HCT116 (cell line): ENCODE data around the gene CEBPA. TPM values are rescaled to one million over a fixed set of nuclear protein-coding genes. Genes with fewer than 3 reads are reported as not detected.
"Not testable (repeated sequence)": the region's sequence is repeated elsewhere in the genome, so short reads cannot be mapped to it uniquely, and the experiment has no call there.

Experiments
- ATAC-seq: fragments of 200-7000 bp; cut with Tn5 transposase; 2 replicates; pipeline ENCODE4 v1.9.1; 2020; ENCODE audit warnings: mild to moderate bottlenecking, moderate library complexity
- BruUV-seq: library from RNA; stranded (reverse); fragments of 400-500 nt; replicated peaks from 2 replicates; lab custom pipeline; 2021; lab: Mats Ljungman, UMichigan
- CTCF ChIA-PET: fragments of 300-600 bp; sonication (Branson Sonifier 250); formaldehyde crosslinking; loops from one replicate; lab custom pipeline; 2021; ENCODE audit warnings: antibody characterized with exemption; lab: Charles Lee
- POLR2A ChIA-PET: fragments of 300-600, 350-600 bp; sonication (Branson Sonifier 250); formaldehyde crosslinking; loops from one replicate; lab custom pipeline; 2021; ENCODE audit warnings: antibody characterized with exemption; lab: Charles Lee
- RAD21 ChIA-PET, 2 experiments: fragments of 300-600 bp; sonication (Branson Sonifier 250); formaldehyde crosslinking; loops; one replicate each; lab custom pipeline; 2023; ENCODE audit warnings: low total read pairs in 2 of 2; ENCODE audit not compliant: uncharacterized antibody in 2 of 2, unreplicated experiment in 2 of 2, low non-redundant PET in 1 of 2; lab: Charles Lee
- DNase-seq: peaks from one replicate; pipeline ENCODE4 v3.0.0-alpha.2; 2010; ENCODE audit warnings: low read depth, low spot score
- H2AFZ ChIP-seq: fragments of 200-600 bp; shearing (Covaris generic), sonication (generic); 2 replicates; pipeline ENCODE4 v1.6.1; 2017; ENCODE audit warnings: low read depth, mixed run types, mixed read lengths, antibody characterized with exemption, low read length; ENCODE audit not compliant: poor library complexity, severe bottlenecking
- H3K27ac ChIP-seq: 2 replicates; pipeline ENCODE4 v1.5.1; 2012; ENCODE audit warnings: low read depth, low read length
- H3K27me3 ChIP-seq: fragments of 200-600 bp; sonication (generic); 2 replicates; pipeline ENCODE4 v1.6.1; 2016; ENCODE audit warnings: mixed run types, low read length, mixed read lengths; ENCODE audit not compliant: insufficient read depth
- H3K36me3 ChIP-seq, 2 experiments: fragments of 200-500 bp in 1 of 2; fragments of 200-600 bp in 1 of 2; sonication (Bioruptor generic) in 1 of 2; sonication (generic) in 1 of 2; 2 replicates each; pipeline versions ENCODE4 v1.5.1 to v1.6.1; 2014 to 2016; ENCODE audit warnings: low read length in 2 of 2, inconsistent platforms in 1 of 2, mixed read lengths in 1 of 2, mixed run types in 1 of 2; ENCODE audit not compliant: insufficient read depth in 2 of 2, control insufficient read depth in 1 of 2
- H3K4me1 ChIP-seq, 2 experiments: fragments of 200-600 bp in 1 of 2; sonication (generic) in 1 of 2; 2 replicates each; pipeline versions ENCODE4 v1.5.1 to v1.6.1; 2012 to 2017; ENCODE audit warnings: low read length in 2 of 2, inconsistent platforms in 1 of 2, mild to moderate bottlenecking in 1 of 2, mixed read lengths in 1 of 2, mixed run types in 1 of 2, moderate library complexity in 1 of 2; ENCODE audit not compliant: insufficient read depth in 2 of 2, control insufficient read depth in 1 of 2
- H3K4me2 ChIP-seq: fragments of 200-600 bp; sonication (generic); 2 replicates; pipeline ENCODE4 v1.6.1; 2017; ENCODE audit warnings: mixed run types, low read length, mixed read lengths
- H3K4me3 ChIP-seq, 2 experiments: fragments of 200-600 bp in 1 of 2; sonication (generic) in 1 of 2; replicated peaks in 1 of 2; 2 replicates each; pipeline ENCODE4 v1.5.1; 2011 to 2016; ENCODE audit warnings: low read length in 2 of 2, control low read depth in 1 of 2, low read depth in 1 of 2, mild to moderate bottlenecking in 1 of 2, mixed read lengths in 1 of 2, mixed run types in 1 of 2
- H3K79me2 ChIP-seq: fragments of 200-600 bp; sonication (generic); 2 replicates; pipeline ENCODE4 v1.6.1; 2017; ENCODE audit warnings: mild to moderate bottlenecking, mixed run types, low read length, moderate library complexity, mixed read lengths; ENCODE audit not compliant: insufficient read depth
- H3K9ac ChIP-seq: fragments of 200-600 bp; sonication (generic); 2 replicates; pipeline ENCODE4 v1.6.1; 2016; ENCODE audit warnings: low read length, mixed read lengths
- H3K9me2 ChIP-seq: fragments of 200-600 bp; sonication (generic), shearing (Covaris generic); 2 replicates; pipeline ENCODE4 v1.6.1; 2017; ENCODE audit warnings: mixed run types, mild to moderate bottlenecking, moderate library complexity; ENCODE audit not compliant: insufficient read depth
- H3K9me3 ChIP-seq, 2 experiments: fragments of 200-500 bp in 1 of 2; fragments of 200-600 bp in 1 of 2; sonication (Bioruptor generic) in 1 of 2; sonication (generic) in 1 of 2; 2 replicates each; pipeline ENCODE4 v1.6.1; 2014 to 2017; ENCODE audit warnings: low read length in 2 of 2, mixed read lengths in 2 of 2, inconsistent platforms in 1 of 2, low read depth in 1 of 2, mild to moderate bottlenecking in 1 of 2, mixed run types in 1 of 2, moderate library complexity in 1 of 2; ENCODE audit not compliant: control insufficient read depth in 1 of 2, insufficient read depth in 1 of 2
- H4K20me1 ChIP-seq: fragments of 200-600 bp; sonication (generic), shearing (Covaris generic); 2 replicates; pipeline ENCODE4 v1.6.1; 2017; ENCODE audit warnings: mixed run types, mild to moderate bottlenecking, moderate library complexity; ENCODE audit not compliant: insufficient read depth
- CEBPB ChIP-seq: IDR thresholded peaks from 2 replicates; pipeline ENCODE4 v1.6.1; 2012; ENCODE audit warnings: low read depth
- ELF1 ChIP-seq: IDR thresholded peaks from 2 replicates; pipeline ENCODE4 v1.6.1; 2012; ENCODE audit warnings: low read depth, borderline replicate concordance
- FOSL1 ChIP-seq: IDR thresholded peaks from 2 replicates; pipeline ENCODE4 v1.6.1; 2012; ENCODE audit warnings: low read depth
- POLR2AphosphoS5 ChIP-seq: IDR thresholded peaks from 2 replicates; pipeline ENCODE4 v1.6.1; 2011; ENCODE audit warnings: mild to moderate bottlenecking, low read depth, low read length, moderate library complexity
- SIN3A ChIP-seq: IDR thresholded peaks from 2 replicates; pipeline ENCODE4 v1.6.1; 2012; ENCODE audit warnings: low read depth
- SRF ChIP-seq: IDR thresholded peaks from 2 replicates; pipeline ENCODE4 v1.6.1; 2012; ENCODE audit warnings: low read depth
- YY1 ChIP-seq: IDR thresholded peaks from 2 replicates; pipeline ENCODE4 v1.6.1; 2011; ENCODE audit warnings: low read length, low read depth, moderate library complexity, mild to moderate bottlenecking; ENCODE audit not compliant: insufficient replicate concordance; ENCODE audit errors: extremely low read depth
- intact Hi-C: fragments of 100-400 bp; cut with micrococcal nuclease; formaldehyde crosslinking; loops from 2 replicates; pipeline ENCODE4 v1.10.0; 2022
- total RNA-seq: library from RNA; stranded (reverse); gene quantifications from one replicate; pipeline ENCODE4 v1.2.1, GENCODE V29; 2021; ENCODE audit not compliant: unreplicated experiment
- TF ChIP-seq, protein P1 (sequence below): IDR thresholded peaks from 2 replicates; pipeline ENCODE4 v1.6.1; 2012; ENCODE audit warnings: low read depth
- TF ChIP-seq, protein P2 (sequence below): IDR thresholded peaks from 2 replicates; pipeline ENCODE4 v1.6.1; 2011; ENCODE audit warnings: mild to moderate bottlenecking, low read length, moderate library complexity; ENCODE audit not compliant: insufficient replicate concordance; ENCODE audit errors: extremely low read depth

CEBPA gene
- total RNA-seq, 1 experiment from 2014 or later, result 7.0 TPM

GRCh38 chr19:33320636-33321035 is 18.3 kb upstream of the CEBPA start:
- intact Hi-C loops, result no loop called here
- H3K27ac ChIP-seq, result no peak overlapping the region
- BruUV-seq, result no TSS peak
- no peaks in the 10 kb centered on the region for H3K4me1 ChIP-seq
- ChIA-PET RAD21 (no interaction called here), CTCF (no interaction called here), POLR2A (no interaction called here)
- H3K9me2 ChIP-seq, result no peaks in the 10 kb centered on the region
- H3K9me3 ChIP-seq, result no peaks in the 10 kb centered on the region
- H3K4me3 ChIP-seq, result no peak overlapping the region
- H3K27me3 ChIP-seq, result no peaks in the 10 kb centered on the region
- H3K4me2 ChIP-seq, result no peak overlapping the region
- H3K9ac ChIP-seq, result no peak overlapping the region
- no peak for DNase-seq
- no peak overlapping the region for H2AFZ ChIP-seq
- no peaks in the 10 kb centered on the region for H3K36me3 ChIP-seq
- no peak for ATAC-seq
- H3K79me2 ChIP-seq, result no peaks in the 10 kb centered on the region
- no peaks in the 10 kb centered on the region for H4K20me1 ChIP-seq
- TF ChIP-seq CEBPB (no peak), SRF (no peak), YY1 (no peak), FOSL1 (no peak), SIN3A (no peak), ELF1 (no peak), POLR2AphosphoS5 (no peak)
- TF ChIP-seq, protein P1, sequence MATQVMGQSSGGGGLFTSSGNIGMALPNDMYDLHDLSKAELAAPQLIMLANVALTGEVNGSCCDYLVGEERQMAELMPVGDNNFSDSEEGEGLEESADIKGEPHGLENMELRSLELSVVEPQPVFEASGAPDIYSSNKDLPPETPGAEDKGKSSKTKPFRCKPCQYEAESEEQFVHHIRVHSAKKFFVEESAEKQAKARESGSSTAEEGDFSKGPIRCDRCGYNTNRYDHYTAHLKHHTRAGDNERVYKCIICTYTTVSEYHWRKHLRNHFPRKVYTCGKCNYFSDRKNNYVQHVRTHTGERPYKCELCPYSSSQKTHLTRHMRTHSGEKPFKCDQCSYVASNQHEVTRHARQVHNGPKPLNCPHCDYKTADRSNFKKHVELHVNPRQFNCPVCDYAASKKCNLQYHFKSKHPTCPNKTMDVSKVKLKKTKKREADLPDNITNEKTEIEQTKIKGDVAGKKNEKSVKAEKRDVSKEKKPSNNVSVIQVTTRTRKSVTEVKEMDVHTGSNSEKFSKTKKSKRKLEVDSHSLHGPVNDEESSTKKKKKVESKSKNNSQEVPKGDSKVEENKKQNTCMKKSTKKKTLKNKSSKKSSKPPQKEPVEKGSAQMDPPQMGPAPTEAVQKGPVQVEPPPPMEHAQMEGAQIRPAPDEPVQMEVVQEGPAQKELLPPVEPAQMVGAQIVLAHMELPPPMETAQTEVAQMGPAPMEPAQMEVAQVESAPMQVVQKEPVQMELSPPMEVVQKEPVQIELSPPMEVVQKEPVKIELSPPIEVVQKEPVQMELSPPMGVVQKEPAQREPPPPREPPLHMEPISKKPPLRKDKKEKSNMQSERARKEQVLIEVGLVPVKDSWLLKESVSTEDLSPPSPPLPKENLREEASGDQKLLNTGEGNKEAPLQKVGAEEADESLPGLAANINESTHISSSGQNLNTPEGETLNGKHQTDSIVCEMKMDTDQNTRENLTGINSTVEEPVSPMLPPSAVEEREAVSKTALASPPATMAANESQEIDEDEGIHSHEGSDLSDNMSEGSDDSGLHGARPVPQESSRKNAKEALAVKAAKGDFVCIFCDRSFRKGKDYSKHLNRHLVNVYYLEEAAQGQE, result no peak
- TF ChIP-seq, protein P2, sequence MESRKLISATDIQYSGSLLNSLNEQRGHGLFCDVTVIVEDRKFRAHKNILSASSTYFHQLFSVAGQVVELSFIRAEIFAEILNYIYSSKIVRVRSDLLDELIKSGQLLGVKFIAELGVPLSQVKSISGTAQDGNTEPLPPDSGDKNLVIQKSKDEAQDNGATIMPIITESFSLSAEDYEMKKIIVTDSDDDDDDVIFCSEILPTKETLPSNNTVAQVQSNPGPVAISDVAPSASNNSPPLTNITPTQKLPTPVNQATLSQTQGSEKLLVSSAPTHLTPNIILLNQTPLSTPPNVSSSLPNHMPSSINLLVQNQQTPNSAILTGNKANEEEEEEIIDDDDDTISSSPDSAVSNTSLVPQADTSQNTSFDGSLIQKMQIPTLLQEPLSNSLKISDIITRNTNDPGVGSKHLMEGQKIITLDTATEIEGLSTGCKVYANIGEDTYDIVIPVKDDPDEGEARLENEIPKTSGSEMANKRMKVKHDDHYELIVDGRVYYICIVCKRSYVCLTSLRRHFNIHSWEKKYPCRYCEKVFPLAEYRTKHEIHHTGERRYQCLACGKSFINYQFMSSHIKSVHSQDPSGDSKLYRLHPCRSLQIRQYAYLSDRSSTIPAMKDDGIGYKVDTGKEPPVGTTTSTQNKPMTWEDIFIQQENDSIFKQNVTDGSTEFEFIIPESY, result no peak

- RAD21 ChIA-PET, H3K9me2 ChIP-seq, H3K27ac ChIP-seq, H2AFZ ChIP-seq, BruUV-seq, H3K4me2 ChIP-seq, H3K4me3 ChIP-seq, DNase-seq, H4K20me1 ChIP-seq, H3K36me3 ChIP-seq, ATAC-seq, POLR2A ChIA-PET, H3K9ac ChIP-seq, intact Hi-C loops, H3K4me1 ChIP-seq, H3K9me3 ChIP-seq, H3K27me3 ChIP-seq, H3K79me2 ChIP-seq: not testable (repeated sequence)
- CTCF ChIA-PET, result interaction anchor here (0.7 kb wide), 1 partner anchor 972 kb away, joined by 4 read pairs; the partner anchor contains the start of gene ZNF507
Measured at GRCh38 chr19:33317991-33318390, 15.7 kb upstream of the CEBPA start.
